Measurements from ENCODE around the gene LRRTM4. TPM values are rescaled to one million over a fixed set of nuclear protein-coding genes. Genes with fewer than 3 reads are reported as not detected.

Gene LRRTM4
- polyA plus RNA-seq, 1 donor from 2014 or later, result 37.1 TPM

- no peaks in the 10 kb centered on the region for H3K9me2 ChIP-seq (ENCODE audit: insufficient read depth, low read length)
- no peaks in the 10 kb centered on the region for H3F3A ChIP-seq (ENCODE audit: insufficient read depth, low read length, poor library complexity, severe bottlenecking)
- TF ChIP-seq POLR2AphosphoS5 (IDR thresholded peaks at IDR 0.05) (no peak), EP300 (conservative IDR thresholded peaks at IDR 0.05; ENCODE audit: poor library complexity, severe bottlenecking) (no peak), MXI1 (conservative IDR thresholded peaks at IDR 0.05; ENCODE audit: poor library complexity, severe bottlenecking) (no peak), EZH2 (IDR thresholded peaks at IDR 0.05; ENCODE audit: borderline replicate concordance, insufficient read depth, low read length, poor library complexity, severe bottlenecking) (no peak), TAF1 (IDR thresholded peaks at IDR 0.05; ENCODE audit: low read depth) (no peak), SMC3 (conservative IDR thresholded peaks at IDR 0.05; ENCODE audit: poor library complexity) (no peak), RAD21 (conservative IDR thresholded peaks at IDR 0.05) (no peak)
- TF ChIP-seq, protein P1, sequence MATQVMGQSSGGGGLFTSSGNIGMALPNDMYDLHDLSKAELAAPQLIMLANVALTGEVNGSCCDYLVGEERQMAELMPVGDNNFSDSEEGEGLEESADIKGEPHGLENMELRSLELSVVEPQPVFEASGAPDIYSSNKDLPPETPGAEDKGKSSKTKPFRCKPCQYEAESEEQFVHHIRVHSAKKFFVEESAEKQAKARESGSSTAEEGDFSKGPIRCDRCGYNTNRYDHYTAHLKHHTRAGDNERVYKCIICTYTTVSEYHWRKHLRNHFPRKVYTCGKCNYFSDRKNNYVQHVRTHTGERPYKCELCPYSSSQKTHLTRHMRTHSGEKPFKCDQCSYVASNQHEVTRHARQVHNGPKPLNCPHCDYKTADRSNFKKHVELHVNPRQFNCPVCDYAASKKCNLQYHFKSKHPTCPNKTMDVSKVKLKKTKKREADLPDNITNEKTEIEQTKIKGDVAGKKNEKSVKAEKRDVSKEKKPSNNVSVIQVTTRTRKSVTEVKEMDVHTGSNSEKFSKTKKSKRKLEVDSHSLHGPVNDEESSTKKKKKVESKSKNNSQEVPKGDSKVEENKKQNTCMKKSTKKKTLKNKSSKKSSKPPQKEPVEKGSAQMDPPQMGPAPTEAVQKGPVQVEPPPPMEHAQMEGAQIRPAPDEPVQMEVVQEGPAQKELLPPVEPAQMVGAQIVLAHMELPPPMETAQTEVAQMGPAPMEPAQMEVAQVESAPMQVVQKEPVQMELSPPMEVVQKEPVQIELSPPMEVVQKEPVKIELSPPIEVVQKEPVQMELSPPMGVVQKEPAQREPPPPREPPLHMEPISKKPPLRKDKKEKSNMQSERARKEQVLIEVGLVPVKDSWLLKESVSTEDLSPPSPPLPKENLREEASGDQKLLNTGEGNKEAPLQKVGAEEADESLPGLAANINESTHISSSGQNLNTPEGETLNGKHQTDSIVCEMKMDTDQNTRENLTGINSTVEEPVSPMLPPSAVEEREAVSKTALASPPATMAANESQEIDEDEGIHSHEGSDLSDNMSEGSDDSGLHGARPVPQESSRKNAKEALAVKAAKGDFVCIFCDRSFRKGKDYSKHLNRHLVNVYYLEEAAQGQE (IDR thresholded peaks at IDR 0.05; ENCODE audit: borderline replicate concordance), result no peak
- TF ChIP-seq, protein P2, sequence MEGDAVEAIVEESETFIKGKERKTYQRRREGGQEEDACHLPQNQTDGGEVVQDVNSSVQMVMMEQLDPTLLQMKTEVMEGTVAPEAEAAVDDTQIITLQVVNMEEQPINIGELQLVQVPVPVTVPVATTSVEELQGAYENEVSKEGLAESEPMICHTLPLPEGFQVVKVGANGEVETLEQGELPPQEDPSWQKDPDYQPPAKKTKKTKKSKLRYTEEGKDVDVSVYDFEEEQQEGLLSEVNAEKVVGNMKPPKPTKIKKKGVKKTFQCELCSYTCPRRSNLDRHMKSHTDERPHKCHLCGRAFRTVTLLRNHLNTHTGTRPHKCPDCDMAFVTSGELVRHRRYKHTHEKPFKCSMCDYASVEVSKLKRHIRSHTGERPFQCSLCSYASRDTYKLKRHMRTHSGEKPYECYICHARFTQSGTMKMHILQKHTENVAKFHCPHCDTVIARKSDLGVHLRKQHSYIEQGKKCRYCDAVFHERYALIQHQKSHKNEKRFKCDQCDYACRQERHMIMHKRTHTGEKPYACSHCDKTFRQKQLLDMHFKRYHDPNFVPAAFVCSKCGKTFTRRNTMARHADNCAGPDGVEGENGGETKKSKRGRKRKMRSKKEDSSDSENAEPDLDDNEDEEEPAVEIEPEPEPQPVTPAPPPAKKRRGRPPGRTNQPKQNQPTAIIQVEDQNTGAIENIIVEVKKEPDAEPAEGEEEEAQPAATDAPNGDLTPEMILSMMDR (IDR thresholded peaks at IDR 0.05; ENCODE audit: poor library complexity, severe bottlenecking), result no peak
- no peaks in the 10 kb centered on the region for H3K27me3 ChIP-seq (ENCODE audit: insufficient read depth, low read depth, low read length)
- H3K79me2 ChIP-seq (replicated peaks; ENCODE audit: insufficient read depth, low read length), result no peaks in the 10 kb centered on the region
- no peak overlapping the region for H3K4me2 ChIP-seq (ENCODE audit: low read length)
- no peak overlapping the region for H2AFZ ChIP-seq (ENCODE audit: low read depth, low read length)
- H3K27ac ChIP-seq (ENCODE audit: low read length), result no peak overlapping the region
- H3K36me3 ChIP-seq (ENCODE audit: insufficient read depth, low read length), result no peaks in the 10 kb centered on the region
- no peak overlapping the region for H3K4me3 ChIP-seq (ENCODE audit: low read length)
- H3K9ac ChIP-seq (ENCODE audit: low read length), result no peak overlapping the region
- H3K9me3 ChIP-seq (ENCODE audit: low read length), result no peaks in the 10 kb centered on the region
- H4K20me1 ChIP-seq (ENCODE audit: insufficient read depth), result no peaks in the 10 kb centered on the region
These were observed 808.9 kb downstream of the LRRTM4 start for GRCh38 chr2:76713312-76713711.

GRCh38 chr2:76711490-76711889, 810.7 kb downstream of the LRRTM4 start:
- TF ChIP-seq RAD21 (conservative IDR thresholded peaks at IDR 0.05), result no peak
- TF ChIP-seq TAF1 (IDR thresholded peaks at IDR 0.05; ENCODE audit: low read depth), result no peak
- no peak for TF ChIP-seq POLR2AphosphoS5 (IDR thresholded peaks at IDR 0.05)
- TF ChIP-seq SMC3 (conservative IDR thresholded peaks at IDR 0.05; ENCODE audit: poor library complexity), result no peak
- TF ChIP-seq, protein P1 (IDR thresholded peaks at IDR 0.05; ENCODE audit: borderline replicate concordance), result no peak
- TF ChIP-seq MXI1 (conservative IDR thresholded peaks at IDR 0.05; ENCODE audit: poor library complexity, severe bottlenecking), result no peak
- TF ChIP-seq, protein P2 (IDR thresholded peaks at IDR 0.05; ENCODE audit: poor library complexity, severe bottlenecking), result no peak
- no peak for TF ChIP-seq EP300 (conservative IDR thresholded peaks at IDR 0.05; ENCODE audit: poor library complexity, severe bottlenecking)
- TF ChIP-seq EZH2 (IDR thresholded peaks at IDR 0.05; ENCODE audit: borderline replicate concordance, insufficient read depth, low read length, poor library complexity, severe bottlenecking), result no peak
- Histone ChIP-seq H3K9ac (ENCODE audit: low read length) (no peak overlapping the region), H3K4me2 (ENCODE audit: low read length) (no peak overlapping the region)

More at GRCh38 chr2:76711490-76711889, 810.7 kb downstream of the LRRTM4 start:
- H3K79me2 ChIP-seq (replicated peaks; ENCODE audit: insufficient read depth, low read length), result no peaks in the 10 kb centered on the region
- no peak overlapping the region for H3K27ac ChIP-seq (ENCODE audit: low read length)
- H3K9me3 ChIP-seq (ENCODE audit: low read length), result no peaks in the 10 kb centered on the region
- H3K4me3 ChIP-seq (ENCODE audit: low read length), result no peak overlapping the region
- H3K27me3 ChIP-seq (ENCODE audit: insufficient read depth, low read depth, low read length), result no peaks in the 10 kb centered on the region
- H3K36me3 ChIP-seq (ENCODE audit: insufficient read depth, low read length), result no peaks in the 10 kb centered on the region
- H2AFZ ChIP-seq (ENCODE audit: low read depth, low read length), result no peak overlapping the region
- H4K20me1 ChIP-seq (ENCODE audit: insufficient read depth), result no peaks in the 10 kb centered on the region
- H3K9me2 ChIP-seq (ENCODE audit: insufficient read depth, low read length), result no peaks in the 10 kb centered on the region
- no peaks in the 10 kb centered on the region for H3F3A ChIP-seq (ENCODE audit: insufficient read depth, low read length, poor library complexity, severe bottlenecking)
